HG02938 (cell line): ENCODE measurements around the gene MAGI2.

Experiments used
- ATAC-seq: cut with Tn5 transposase; IDR thresholded peaks from one replicate; pipeline ENCODE4 v1.9.1; 2021; ENCODE audit warnings: mild to moderate bottlenecking, moderate library complexity; ENCODE audit not compliant: unreplicated experiment

Gene MAGI2

DNA sequence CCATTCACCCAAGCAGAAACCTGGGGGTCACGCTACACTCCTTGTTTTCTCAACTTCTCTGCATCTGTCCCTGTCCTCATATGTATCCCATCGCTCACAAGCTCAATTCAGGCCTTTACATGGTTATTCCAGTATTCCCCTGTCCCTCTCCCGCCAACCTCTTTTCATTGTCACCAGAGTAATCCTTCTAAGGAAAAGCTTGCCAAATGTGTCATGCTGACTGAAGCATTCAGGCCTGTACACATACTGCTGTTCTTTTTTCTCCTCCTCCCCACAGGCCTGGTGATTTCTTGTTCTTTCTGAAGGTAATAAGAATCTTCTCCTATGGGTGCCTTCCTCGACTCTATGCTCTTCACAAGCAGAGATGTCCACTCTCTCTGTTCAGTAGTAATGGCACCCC lies 1372.7 kb downstream of the MAGI2 start:
- no peak for ATAC-seq

GRCh38 chr7:78080241-78080640 lies 1373.2 kb downstream of the MAGI2 start:
- no peak for ATAC-seq

- no peak for ATAC-seq
Measured at GRCh38 chr7:78074713-78075112, 1378.8 kb downstream of the MAGI2 start.

DNA sequence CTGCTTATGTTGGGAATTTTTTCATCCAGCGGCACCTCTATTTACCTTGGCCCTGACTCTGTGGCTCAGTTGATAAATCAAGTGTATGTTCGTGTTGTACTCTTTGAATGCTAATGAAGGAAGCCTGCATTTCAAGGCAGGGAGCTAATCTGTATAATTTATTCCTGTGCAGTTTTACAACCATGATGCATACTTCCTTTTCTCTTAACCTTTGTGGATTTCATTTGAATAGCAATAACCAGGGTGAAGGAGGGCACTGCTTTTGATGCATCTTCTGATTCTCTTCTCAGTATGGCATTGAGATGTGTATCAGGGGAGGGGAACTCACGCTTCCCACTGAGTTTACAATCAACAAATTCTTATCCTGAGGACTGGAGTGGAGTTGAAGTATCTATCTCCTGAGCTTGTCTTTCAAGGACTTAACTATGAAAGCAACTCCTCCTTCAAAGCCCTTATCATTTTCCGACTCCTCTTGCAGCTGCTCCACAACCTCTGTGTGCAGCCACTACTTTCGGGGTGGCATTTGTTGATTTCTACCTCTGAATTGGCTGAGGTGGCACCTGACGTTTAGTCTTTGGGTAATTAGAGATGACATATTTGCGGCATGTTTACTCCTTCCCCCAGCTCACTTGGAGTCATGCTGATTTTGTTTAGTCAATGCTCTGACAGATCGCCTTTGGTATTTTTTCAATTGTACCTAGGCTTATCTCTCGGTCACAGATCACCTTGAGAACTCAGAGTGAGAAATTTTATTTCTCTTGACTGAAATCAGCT lies 1379.7 kb downstream of the MAGI2 start:
- no peak for ATAC-seq

GRCh38 chr7:78072201-78072590 lies 1381.3 kb downstream of the MAGI2 start:
- ATAC-seq: no peak

DNA sequence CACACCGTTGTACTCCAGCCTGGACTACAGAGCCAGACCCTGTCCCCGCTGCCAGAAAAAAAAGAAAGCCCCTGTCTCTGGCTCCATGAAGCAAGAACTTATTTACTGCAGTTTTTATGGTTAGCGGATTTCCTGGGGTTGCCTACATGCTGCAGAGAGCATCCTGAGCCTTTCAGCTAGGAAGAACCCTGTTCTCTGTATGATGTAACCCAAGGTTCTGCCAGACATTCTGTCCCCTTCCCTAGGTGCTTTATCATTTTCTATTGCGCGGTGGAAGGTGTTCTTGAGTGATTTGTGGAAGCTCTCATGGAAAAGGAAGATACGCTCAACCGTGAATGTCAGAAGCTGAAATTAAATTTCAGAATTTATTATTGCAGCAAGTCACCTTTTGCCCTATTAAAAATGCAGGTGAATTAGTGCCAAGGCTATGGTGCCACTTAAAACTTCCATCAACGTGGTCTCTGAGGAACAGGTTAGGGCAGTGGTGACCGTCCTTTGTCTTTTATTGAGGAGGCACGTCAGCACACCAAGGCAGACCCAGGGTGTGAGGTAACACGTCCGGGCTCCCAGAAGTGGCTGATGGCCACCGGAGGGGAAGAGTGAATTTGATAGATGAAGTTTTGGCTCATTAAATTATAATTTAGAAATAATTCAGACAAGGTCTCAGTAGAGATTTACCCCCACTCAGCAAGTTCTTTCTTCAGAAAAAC lies 1381.8 kb downstream of the MAGI2 start:
- ATAC-seq: no peak

- ATAC-seq: no peak
Measured at GRCh38 chr7:78066599-78066998, 1386.9 kb downstream of the MAGI2 start.

DNA sequence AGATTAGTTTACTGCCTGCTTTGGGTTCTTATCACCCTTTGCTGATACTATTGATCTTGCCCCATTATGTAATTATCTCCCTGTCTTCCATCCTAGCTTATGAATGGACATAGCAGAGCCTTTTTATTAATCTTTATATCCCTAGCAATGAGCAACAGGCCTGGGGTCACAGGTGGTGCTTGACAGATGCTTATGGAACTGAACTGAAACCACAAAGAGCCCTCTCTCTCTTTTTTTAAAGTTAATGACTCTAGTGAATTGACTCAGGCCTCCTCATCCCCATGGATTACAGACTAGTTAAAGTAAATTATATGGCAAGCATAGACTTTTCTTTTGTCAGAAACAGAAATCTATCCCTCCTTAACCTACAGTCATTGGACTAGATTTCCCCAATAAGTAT lies 1389.7 kb downstream of the MAGI2 start:
- no peak for ATAC-seq

GRCh38 chr7:78062214-78062613 lies 1391.3 kb downstream of the MAGI2 start:
- no peak for ATAC-seq

GRCh38 chr7:78057571-78057970 lies 1395.9 kb downstream of the MAGI2 start:
- ATAC-seq: no peak

DNA sequence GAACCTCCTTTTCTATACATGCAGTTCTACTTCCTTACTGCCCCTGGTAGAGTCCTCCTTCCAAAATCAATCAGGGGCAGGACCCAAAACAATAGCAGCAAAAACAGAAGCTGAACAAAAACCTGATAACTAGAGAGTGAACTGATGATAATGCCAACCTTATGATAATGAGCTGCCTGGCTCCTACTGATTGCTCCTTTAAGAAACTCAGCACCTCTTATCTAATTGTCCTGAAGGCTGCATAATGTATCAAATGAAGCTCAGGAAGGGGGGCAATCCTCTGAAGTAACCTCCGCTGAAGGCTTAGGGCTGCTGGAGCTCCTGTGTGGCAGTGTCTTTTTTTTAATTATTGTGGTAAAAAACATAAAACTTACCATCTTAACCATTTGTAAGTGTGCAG lies 1397.9 kb downstream of the MAGI2 start:
- no peak for ATAC-seq

- no peak for ATAC-seq
Measured at GRCh38 chr7:78055001-78055573, 1398.4 kb downstream of the MAGI2 start.

DNA sequence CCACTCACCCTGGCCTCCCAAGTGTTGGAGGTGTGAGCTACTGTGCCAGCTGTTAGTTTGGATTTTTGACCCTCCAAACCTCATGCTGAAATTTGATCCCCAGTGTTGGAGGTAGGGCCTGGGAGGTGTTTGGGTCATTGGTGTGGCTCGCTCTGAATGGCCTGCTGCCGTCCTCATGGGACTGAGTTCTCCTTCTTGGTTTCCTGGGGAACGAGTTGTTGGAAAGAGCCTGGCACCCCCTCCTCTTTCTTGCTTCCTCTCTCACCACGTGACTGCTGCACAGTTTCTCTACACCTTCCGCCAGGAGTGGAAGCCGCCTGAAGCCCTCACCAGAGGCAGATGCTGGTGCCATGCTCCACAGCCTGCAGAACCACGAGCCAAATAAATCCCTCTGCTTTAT lies 1401.4 kb downstream of the MAGI2 start:
- ATAC-seq: no peak

DNA sequence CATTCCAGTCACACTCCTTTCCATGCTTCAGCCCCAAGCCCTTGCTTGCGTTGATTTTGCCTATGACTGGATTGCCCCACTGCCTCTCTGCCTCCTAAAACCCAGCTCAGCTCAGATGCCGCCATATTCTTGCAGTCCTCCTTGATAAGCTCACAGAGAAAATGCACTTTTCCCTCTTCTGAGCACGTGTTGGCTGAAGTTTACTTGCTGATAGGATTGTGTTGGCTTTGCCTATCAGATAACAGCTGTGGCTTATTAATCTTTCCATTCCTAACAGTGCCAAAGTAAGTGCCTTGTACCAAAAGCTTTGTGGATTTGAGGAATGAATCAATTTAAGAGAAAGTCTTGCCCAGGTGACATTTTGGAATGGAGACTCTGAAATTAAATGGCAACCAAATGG lies 1405.7 kb downstream of the MAGI2 start:
- no peak for ATAC-seq

- no peak for ATAC-seq
Measured at GRCh38 chr7:78043159-78043558, 1410.3 kb downstream of the MAGI2 start.

DNA sequence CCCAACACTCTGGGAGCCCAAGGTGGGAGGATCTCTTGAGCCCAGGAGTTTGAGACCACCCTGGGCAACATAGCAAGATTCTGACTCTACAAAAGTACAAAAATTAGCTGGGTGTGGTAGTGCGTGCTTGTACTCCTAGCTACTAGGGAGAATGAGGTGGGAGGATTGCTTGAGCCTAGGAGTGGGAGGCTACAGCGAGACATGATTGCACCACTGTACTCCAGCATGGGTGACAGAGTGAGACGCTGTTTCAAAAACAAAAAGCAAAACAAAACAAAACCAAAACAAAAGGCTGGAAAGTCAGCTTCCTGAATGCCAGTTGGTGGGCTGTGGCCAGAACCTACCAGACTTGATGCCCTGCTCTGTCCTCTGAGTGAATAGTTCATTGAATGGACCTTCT lies 1412.0 kb downstream of the MAGI2 start:
- no peak for ATAC-seq

DNA sequence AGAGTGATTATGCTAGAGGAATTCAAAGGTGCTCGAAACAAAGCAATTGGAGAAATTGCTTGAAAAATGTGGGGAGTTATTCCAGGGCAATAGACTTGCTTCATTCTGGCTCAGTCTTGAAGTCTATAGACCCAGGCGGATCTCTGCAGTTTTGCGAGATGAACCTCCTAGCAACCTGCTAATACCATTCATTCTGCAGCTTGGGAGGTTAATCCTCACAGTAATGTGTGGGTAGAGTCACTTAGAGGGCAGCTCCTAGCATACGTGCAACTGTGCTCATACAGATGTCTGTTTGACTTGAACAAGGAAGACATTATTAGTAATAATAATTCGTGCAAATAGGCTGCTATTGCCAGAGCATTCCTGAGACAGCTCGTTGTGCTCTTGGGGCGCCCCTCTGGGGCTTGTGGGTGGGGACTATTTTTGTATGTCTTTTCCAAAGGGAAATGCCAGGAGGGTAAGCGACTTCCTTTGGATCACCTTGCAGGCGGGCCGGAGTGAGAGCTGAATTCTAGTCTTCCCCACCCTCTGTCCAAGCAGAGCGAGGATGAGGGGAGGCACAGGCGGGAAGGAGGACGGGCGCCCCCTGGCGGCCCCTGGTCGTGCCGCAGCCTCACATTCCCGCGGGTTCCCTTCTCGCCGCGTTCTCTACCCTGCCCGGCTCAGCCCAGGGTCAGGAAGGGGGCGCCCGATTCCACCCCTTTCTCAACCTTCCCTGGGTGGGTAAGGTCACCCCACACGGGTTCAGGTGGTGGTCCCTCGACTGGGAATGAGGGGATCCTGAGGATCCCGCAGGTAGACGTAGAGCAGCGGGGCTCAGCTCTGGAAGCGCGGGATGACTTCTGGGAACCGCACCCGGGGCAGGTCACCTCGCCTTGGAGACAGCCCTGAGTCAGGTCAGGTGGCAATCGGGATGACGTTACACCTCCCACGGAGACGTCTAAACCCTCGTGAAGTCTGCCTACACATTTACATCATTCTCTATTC lies 1413.4 kb downstream of the MAGI2 start:
- no peak for ATAC-seq

GRCh38 chr7:78038465-78039080 lies 1414.9 kb downstream of the MAGI2 start:
- ATAC-seq: no peak

DNA sequence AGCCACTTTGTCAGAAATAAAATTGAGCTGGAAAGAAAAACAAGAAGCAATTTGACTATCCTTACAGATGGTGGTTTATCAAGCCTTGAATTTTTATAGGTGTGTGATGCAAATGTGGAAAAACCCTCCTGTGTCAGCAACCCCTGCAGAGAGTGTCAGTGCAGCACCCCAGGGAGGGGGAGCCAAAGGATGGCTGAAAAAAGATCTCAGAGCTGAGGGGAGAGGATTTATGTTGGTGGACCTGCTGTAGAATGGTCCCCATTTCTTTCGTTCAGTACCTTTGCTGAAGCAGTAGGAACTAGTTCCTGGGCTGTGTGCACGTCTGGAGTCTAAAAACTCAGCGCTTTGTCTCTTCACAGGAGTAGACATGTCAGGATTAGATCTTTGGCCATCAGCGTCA lies 1415.9 kb downstream of the MAGI2 start:
- no peak for ATAC-seq

DNA sequence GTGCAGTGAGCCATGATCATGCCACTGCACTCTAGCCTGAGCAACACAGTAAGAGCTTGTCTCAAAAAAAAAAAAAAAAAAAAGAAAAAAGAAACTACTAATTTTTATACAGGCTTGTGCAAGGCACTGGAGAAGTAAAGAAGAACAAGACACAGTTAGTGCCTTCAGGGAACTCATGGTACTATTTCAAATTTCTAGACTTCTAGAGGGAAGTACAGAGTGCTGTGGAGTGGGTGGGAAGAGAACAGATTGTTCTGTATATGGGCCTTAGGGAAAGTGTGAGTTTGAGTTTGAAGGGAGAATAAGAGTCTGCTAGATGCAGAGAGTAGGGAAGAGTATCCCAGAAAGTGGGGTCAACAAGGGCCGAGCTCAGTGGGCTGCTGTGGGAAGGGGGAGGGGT lies 1420.1 kb downstream of the MAGI2 start:
- no peak for ATAC-seq

- ATAC-seq: no peak
Measured at GRCh38 chr7:78026492-78026891, 1427.0 kb downstream of the MAGI2 start.
